NCI-H187 treated with DMSO at 0.1 percent for 48 hours (cell line): Measurements from ENCODE around the gene BPIFB3.

Experiments used
- DNase-seq: peaks from one replicate; lab custom pipeline; 2025; lab: John Stamatoyannopoulos, UW

BPIFB3 gene

DNA sequence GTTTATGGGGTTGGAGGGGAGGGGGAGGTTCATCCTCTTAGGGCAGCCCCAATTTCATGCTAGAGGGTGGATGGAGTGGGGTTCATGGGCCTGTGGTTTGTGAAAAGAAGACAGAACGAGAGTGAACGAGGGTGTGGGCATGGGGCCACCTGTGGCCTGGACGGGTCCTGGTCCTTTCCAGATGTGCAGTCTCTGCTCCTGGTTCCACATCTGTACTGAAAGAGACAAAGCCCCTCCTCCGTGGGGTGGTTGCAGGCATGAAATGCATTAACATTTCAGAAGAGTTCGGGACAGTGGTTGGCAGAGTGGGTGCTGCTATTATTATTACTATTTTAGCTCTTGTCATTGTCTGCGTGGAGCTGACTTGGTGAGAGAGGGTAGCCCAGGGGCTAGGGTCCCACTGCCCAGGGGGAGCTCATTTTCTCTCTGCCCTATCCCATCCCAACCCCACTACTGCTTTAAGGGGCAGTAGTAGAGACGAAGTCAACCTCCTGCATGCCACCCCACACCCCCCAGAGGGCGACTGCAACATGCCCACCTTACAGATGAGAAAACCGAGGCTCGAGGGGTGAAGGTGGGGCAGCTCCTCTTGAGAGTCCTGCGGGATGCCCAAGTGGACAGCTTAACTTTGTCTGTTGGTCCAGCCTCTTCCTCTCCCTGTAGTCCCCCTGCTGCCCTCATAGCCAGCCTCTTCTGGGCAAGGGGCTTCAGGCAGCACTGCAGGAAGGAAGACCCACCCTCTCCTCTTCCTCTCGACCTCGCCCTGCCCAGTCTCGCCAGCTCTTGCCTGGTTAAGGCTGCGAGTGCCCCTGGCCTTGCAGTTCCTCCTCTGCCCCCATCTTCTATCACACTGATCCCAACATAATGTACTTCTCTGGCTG is 37.8 kb upstream of the BPIFB3 start:
- DNase-seq, result no peak

DNA sequence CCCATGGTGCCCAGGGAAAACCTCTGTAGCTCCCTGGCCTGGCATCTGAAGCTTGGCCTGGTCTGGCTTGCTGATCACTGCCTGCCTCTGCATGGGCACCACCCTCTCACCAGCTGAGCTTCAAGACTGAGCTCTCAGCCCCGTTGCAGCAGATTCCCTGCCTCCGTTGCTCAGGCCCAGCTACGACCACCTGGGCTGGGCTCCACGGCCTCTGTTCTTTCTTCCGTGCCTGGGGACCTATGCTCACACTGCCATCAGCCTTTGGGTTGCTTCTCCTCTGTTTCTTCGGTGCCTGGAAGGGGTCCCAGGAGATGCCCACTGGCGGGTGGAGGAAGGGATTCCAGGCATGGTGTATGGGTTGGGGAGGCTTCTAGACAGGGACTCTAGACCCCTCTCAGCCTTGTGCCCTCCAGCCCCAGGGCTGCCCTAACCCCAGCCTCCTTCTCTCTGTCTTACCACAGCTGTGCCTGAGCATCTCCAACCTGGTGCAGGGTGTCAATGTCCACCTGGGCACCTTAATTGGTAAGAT is 37.1 kb upstream of the BPIFB3 start:
- no peak for DNase-seq

DNA sequence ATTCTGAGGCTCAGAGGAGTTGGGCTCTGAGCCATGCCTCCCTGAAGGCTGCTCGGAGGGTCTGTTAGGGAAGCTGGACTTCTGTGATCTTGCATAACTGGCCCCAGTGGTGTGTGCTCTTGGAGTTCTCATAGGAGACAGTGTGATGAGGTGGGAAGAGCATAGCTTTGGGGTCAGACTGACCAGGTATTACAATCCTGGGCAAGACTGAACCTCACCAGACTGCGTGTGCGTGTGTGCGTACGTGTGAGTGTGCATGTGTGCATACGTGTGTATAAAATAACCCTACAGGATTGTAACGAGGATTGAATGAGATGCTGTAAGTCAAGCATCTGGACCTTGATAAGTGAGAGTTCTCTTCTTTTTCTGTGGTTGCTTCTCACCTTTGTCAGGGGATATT is 36.2 kb upstream of the BPIFB3 start:
- no peak for DNase-seq

DNA sequence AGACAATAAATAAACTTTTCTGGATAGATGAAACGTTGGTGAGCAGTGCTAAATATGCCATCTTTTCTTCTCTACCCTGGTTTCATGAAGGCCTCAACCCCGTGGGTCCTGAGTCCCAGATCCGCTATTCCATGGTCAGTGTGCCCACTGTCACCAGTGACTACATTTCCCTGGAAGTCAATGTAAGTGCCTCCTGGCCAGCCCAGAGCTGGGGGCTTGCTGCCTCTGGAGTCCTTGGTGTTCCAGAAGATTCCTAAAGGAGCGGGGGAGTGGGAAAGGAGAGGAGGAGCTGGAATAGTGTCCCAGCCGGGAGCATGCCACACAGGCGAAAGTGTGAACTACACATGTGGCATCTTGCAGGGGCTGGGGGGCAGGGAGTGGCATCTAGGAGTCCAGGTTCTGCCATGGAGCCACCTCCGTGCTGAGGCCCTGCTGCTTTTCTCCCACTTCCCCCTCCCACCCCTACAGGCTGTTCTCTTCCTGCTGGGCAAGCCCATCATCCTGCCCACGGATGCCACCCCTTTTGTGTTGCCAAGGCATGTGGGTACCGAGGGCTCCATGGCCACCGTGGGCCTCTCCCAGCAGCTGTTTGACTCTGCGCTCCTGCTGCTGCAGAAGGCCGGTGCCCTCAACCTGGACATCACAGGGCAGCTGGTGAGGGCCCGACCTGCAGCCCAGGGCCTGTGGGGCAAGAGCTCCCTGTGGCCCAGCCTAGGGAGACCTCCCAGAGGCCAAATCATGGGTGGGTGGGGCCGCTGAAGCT is 35.4 kb upstream of the BPIFB3 start:
- no peak for DNase-seq

DNA sequence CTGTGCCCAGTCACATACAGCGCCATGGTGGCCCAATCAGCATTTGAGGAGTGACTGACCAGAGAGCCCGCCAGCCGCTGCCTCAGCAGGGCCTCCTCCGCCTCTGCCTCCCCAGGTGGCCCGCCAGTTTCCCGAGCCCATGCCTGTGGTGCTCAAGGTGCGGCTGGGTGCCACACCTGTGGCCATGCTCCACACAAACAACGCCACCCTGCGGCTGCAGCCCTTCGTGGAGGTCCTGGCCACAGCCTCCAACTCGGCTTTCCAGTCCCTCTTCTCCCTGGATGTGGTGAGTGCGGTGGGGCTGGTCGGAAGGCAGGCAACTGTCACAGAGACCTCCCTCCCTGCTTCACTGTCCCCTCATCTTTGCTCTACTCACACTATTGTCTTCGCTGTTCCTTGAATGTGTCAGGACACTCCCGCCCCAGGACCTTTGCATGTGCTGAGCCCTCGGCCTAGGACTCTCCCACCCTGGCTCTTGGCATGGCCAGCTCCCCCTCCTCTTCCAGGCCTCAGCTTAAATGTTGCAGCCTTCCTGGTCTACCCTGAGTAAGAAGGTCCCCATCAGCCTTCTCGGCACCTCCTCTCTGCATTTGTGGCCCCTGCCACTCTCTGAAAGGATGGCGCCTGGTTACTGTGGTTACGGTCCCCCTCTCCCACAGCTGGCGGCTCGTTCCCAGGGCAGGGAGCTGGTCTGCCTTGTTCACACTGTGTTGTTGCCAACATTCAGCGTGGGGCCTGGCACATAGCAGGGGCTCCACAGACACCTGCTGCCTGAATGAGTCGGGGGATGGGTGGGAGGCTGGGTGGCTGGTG is 34.0 kb upstream of the BPIFB3 start:
- DNase-seq, result no peak

DNA sequence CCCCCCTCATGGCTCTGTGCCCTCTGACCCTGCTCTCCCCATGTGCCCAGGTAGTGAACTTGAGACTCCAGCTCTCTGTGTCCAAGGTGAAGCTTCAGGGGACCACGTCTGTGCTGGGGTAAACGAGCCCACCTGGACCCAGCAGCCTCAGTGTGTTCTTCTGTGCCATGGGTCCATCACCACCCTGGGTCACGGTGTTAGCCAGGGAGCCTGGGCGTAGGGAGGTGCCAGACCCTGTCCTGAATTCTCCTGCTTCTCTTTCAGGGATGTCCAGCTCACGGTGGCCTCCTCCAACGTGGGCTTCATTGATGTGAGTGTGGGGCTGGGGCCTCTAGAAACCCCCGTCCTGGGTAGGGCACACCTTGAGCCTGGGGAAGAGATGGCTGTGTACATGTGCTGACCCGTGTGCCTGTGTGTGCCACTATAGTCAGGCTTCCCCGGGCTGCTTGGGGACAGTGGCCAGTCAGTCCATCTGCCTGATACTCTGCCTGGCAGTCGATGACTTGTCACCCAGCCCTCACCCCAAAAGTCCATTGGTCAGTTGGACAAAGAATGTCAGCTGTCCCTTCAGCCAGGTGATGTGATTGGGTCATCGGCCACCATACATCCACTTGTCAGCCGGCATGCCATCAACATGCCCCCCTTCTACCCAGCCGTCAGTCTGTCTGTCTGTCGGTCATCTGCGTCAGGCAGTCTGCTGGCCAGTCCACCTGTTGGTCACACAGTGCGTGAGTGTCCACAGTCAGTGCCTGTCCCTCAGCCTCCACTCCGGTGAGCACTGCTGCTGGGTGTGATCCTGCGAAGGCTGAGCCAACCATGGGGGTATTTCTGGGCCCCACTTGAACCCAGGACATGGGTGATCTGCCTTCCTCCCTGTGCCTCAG is 33.2 kb upstream of the BPIFB3 start:
- no peak for DNase-seq

DNA sequence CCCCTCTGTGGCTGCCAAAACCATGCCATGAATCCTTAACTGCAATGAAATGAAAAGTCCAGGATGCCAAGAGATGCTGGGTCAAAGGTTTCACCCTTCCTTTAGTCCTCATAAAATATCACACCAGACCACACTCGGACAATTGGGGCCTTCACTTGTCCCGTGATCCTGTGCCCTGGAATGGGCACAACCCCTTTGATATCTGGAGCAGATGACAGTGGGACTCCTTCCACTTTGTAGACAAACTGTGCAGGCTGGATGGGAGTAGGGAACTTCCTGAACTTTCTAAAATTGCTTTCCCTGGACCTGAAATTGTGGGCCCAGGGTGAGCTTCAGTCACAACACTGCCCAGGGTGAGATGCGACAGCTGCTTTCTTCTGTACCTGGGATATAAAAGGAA is 31.8 kb upstream of the BPIFB3 start:
- no peak for DNase-seq

DNA sequence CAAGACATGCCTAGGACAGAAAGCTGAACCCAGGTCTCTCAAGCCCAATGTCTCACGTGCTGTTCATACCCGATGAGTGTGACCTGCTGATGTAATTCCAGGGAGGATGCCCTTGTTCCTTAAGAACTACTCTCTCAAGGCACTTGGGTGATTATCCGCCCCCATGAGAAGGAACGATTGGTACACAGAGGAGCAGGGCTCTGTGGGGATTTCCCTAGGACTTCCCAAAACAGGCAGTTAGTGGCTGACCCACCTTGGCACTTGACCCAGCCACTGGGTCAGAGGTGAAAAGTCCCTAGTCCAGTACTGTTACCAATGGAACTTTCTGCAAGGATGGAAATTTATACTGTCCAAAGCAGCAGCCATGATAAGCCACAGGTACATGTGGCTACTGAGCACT is 31.4 kb upstream of the BPIFB3 start:
- no peak for DNase-seq

DNA sequence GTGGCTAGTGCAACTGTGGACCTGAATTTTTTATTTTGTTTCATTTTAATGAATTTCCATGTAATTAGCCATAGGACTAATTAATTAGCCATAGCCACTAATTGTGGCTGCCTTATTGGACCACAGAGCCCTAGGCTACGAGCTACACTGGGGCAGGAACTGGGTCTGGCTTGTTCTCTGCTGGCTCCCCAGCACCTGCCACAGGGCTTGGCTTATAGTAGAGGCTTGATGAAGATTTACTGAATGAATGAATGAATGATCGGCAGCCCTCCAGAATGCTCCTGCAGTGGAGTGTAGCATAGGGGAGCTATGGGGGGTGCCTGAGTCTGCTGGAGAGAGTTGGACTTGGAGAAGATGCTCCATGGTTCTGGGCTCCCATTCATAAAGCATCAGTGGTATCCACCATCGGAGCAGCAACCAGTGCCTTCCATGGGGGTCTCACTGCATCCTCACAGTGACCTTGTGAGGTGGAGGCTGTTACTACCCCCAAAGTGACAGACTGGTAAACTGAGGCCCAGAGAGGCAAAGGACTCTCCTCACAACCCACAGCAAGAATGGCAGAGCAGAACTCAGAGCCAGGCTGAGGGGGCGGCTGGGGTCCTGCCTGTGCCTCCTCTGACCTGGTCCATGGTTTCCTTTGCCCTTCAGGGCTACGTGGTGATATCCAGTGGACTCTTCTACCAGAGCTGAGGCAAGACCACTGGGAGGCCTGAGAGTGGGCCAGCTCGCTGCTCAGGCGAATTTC is 30.8 kb upstream of the BPIFB3 start:
- no peak for DNase-seq

DNA sequence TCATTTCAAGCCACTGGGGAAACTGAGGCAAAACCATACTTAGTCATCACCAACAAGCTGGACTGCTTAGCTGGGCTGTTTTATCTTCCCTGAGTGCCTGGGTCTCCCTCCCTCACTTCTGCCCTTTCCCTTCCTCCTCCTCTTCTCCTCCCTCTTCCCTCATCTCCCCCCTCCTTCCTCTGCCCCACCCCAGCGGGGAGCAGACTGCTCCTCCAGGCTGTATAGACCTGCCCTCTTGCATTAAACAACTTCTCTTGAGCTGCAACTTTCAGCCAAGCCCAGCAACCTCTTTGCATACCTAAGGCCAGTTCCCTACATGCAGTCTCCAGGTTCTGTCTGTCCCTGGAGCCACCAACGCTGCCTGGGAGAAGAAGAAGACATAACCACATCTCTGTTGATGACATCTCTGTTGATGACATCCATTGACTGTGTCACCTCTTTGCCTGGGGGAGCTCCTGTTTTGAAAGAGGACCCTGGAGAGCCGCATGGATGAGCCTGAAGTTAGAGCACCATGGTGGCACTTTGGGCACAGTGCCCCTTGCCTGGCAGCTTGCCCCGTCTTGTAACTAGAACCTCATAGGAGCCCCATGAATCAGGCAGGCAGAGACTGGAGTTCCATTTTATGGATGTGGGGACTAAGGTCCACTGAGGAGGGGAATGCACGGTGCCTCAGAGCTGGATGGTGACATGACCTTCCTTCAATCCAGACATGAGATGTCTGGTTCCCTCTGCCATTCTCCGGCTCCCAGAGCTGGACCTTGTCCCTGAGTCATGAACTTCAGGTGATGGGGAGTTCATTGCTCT is 30.1 kb upstream of the BPIFB3 start:
- DNase-seq, result no peak

DNA sequence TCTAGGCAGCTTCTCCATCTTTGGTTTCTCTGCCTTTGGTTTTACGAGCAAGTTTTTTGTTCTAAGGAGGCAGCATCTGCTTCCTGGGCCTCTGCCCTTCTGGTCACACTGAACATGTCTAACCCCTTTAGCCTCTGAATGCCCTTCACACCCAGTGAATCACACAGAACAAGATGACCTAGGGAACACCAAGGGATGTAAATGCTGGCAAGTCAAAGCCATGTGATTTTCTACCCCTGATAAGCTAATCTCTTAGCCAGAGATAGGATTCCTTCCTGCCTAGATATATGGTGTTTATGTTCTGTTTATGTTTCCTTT is 29.5 kb upstream of the BPIFB3 start:
- DNase-seq, result no peak

DNA sequence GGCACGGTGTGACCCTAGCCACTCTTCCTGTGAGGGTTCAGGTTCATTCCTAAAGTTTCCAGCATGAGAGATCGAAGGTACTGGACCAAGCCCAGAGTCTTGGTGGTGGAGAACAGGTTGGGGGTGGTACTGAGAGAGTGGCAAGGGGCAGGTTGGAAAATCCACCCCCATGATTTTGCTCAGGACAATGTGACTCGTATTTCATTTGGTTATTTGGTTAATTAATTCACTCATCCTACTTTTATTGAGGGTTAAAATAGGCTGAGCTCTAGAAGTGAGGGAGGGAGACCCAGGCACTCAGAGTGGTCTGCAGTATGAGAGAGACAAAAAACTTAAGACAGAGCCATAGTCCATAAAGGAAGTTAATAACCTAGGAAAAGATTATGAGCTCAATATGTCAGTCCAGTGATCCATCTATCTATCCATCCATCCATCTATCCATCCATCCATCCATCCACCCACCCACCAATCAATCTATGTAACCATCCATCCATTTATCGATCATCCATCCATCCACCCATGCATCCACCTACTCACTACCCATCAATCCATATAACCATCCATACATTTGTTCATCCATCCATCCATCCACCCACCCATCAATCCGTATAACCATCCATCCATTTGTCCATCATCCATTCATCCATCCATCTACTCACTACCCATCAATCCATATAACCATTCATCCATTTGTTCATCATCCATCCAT is 28.9 kb upstream of the BPIFB3 start:
- DNase-seq, result no peak

DNA sequence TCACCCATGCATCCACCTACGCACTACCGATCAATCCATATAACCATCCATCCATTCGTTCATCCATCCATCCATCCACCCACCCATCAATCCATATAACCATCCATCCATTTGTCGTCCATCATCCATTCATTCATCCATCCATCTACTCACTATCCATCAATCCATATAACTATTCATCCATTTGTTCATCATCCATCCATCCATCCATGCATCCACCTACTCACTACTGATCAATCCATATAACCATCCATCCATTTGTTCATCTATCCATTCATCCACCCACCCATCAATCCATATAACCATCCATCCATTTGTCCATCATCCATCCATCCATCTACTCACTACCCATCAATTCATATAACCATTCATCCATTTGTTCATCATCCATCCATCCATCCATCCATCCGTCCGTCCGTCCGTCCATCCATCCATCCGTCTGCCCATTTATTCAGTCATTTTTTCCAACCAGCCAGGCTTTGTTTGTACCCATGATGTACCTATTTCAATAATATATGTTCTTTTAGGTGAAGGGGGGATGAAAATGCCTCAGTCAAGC is 28.3 kb upstream of the BPIFB3 start:
- DNase-seq, result no peak

DNA sequence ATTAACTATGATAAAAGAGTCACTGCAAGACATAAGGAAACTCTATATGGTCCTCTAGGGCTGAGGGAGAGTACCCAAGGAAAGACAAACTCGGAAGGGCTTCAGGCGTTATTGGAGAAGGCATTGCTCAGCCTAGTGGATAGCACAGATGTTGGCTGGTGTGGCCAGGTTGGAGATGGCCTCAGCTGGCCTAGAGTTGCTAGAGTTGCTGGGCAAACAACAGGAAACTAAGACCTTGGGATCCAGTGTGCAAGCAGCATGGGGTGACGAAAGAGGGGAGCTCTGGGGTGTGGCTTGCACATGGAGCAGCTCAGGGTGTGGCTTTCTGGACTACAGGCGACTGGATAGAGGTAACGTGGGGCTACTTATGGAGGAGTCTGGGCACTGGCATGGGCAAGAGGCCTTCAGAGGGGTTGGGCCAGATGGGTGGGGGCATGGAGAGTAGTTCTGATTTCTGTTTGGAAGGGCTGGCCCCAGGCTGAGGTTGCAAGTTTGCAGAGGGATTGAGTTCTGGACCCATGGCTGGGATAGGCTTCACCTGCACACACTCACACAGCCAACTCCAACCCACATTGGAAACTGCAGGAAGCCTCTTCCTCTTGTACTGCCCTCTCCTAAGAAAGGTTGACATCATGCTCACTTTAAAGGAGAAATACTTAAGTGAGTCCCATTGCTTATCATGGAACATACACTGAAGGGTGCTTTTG is 27.5 kb upstream of the BPIFB3 start:
- DNase-seq, result no peak

DNA sequence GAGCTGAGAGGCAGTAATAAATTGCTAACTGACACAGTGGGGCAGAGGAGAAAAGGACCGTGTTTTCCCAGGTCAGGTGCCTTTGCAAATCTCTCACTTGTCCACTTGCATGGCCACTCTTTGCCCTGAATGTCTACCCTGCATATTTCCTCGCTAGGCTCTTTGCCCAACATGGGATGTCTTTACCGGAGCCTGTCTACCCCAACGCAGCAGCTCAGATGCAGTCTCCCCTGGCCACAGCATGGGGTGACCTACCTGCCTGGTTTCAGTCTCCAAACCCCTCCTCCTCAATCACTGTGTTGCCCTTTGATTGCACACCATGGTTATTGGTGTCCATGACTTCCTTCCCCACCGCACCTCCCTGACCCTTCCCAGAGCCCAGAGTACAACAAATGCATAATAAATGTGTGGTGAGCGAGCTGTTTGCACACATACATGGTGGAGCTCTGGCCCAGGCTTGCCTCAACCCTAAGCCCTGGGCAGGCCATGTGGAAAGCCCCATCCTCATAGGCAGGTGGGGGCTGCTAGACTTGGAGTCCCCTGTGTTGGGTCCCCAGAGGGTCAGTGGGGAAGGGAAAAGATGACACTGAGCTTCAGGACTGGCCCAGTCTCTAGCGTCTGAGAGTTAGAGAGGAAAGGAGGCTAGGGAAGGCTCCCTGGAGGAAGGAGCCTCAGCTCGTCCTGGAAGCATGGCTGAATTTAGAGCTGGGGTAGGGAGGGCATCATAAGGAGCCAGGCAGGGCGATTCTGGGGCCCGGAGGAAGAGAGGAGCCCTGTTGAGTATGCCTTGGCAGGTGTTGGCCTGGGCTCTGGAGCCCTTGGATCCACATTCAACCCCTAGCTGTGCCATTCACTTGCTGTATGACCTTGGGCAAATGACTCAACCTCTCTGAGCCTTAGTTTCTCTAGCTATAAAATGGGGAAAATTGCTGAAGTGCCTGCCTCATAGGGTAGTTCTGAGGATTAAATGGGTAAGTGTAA is 26.6 kb upstream of the BPIFB3 start:
- no peak for DNase-seq

DNA sequence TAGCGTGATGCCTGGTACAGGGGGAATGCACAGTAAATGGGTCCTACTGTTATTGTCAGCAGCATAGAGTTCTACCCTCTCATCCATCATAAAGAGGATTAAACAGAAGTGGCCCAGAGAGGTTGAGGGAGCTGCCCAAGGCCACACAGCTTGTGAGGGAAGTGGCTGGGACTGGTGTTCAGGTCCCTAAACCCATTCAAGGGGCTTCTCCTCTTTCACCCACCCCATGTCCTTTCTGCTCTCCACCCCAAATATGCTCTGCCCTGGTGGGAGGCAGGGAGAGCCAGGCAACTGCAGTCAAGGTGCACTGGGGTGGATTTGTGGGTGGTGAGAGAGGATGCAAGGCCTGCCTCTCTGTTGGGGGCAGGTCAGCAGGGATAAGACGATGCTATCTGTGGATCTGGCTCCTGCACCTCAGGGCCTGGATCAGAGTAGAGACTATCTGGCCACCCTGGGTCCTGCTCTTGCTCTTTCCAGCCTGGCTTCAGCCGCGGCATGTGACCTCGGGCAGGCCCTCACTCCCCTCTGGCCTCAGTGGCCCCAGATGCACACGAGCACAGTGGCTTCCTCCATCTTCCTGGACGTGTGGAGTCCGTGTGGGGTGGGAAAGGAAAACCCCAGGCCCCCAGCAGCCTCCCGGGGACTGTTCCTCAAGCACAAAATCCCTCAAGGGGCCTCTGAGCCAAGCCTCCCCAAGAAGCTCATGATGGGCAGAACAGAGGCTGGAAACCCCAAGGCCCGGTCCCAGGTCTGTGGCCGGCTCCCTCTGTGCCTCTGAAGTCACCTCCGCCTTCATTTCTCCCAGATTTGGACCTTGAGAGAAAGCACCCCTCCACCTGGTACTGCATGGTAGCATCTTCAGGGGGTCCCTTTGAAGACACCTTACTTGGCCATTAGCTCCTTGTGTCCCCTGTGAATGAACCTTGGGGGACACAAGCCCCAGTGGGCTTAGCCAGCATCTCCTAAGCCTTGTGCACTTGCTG is 25.6 kb upstream of the BPIFB3 start:
- DNase-seq, result no peak
